ENCODE measurements around the gene PLAU.
"Not testable (repeated sequence)": the region's sequence is repeated elsewhere in the genome, so short reads cannot be mapped to it uniquely, and the experiment has no call there.

GRCh38 chr10:73895381-73895780 lies 15.6 kb upstream of the PLAU start:
- TF ChIP-seq CTCF, POLR2A, POLR2AphosphoS5, EP300 (IDR thresholded peaks at IDR 0.05): not testable (repeated sequence)

Measured in stomach (tissue), 4 donors.